GM18861 (cell line): Measurements from ENCODE around the gene SLCO3A1.
"Not testable (repeated sequence)": the region's sequence is repeated elsewhere in the genome, so short reads cannot be mapped to it uniquely, and the experiment has no call there.

Experiments
- ATAC-seq: cut with Tn5 transposase; IDR thresholded peaks from one replicate; pipeline ENCODE4 v1.9.1; 2021; ENCODE audit not compliant: unreplicated experiment

Gene SLCO3A1

GRCh38 chr15:92061511-92062195 lies 208.1 kb downstream of the SLCO3A1 start:
- no peak for ATAC-seq

GRCh38 chr15:92062505-92062904 lies 209.0 kb downstream of the SLCO3A1 start:
- ATAC-seq, result no peak

- ATAC-seq, result peak; percentile 46
Measured at GRCh38 chr15:92068121-92068520, 214.6 kb downstream of the SLCO3A1 start.

GRCh38 chr15:92069308-92070250 lies 216.1 kb downstream of the SLCO3A1 start:
- peak; percentile 38 for ATAC-seq

- not testable (repeated sequence) for ATAC-seq
Measured at GRCh38 chr15:92070251-92070650, 216.7 kb downstream of the SLCO3A1 start.

GRCh38 chr15:92071045-92071634 lies 217.6 kb downstream of the SLCO3A1 start:
- ATAC-seq, result no peak

GRCh38 chr15:92073044-92073785 lies 219.7 kb downstream of the SLCO3A1 start:
- no peak for ATAC-seq

GRCh38 chr15:92074101-92074500 lies 220.6 kb downstream of the SLCO3A1 start:
- ATAC-seq, result no peak

GRCh38 chr15:92074646-92075045 lies 221.1 kb downstream of the SLCO3A1 start:
- ATAC-seq, result no peak

- no peak for ATAC-seq
Measured at GRCh38 chr15:92075764-92076163, 222.3 kb downstream of the SLCO3A1 start.

GRCh38 chr15:92076541-92076940 lies 223.0 kb downstream of the SLCO3A1 start:
- ATAC-seq, result no peak

- ATAC-seq, result peak; percentile 76
Measured at GRCh38 chr15:92077353-92078085, 224.0 kb downstream of the SLCO3A1 start.

- ATAC-seq, result no peak
Measured at GRCh38 chr15:92078270-92078669, 224.8 kb downstream of the SLCO3A1 start.

GRCh38 chr15:92079047-92079446 lies 225.5 kb downstream of the SLCO3A1 start:
- ATAC-seq, result no peak

GRCh38 chr15:92079647-92080255 lies 226.2 kb downstream of the SLCO3A1 start:
- no peak for ATAC-seq

GRCh38 chr15:92082006-92082843 lies 228.7 kb downstream of the SLCO3A1 start:
- ATAC-seq, result no peak

- no peak for ATAC-seq
Measured at GRCh38 chr15:92083190-92083589, 229.7 kb downstream of the SLCO3A1 start.

- ATAC-seq, result no peak
Measured at GRCh38 chr15:92087211-92087610, 233.7 kb downstream of the SLCO3A1 start.

- no peak for ATAC-seq
Measured at GRCh38 chr15:92091155-92091734, 237.7 kb downstream of the SLCO3A1 start.
